Dermis blood vessel endothelial cell (primary cell): ENCODE data around the gene KCNMA1. TPM values are rescaled to one million over a fixed set of nuclear protein-coding genes. Genes with fewer than 3 reads are reported as not detected.

Source experiments
- DNase-seq: peaks from one replicate; pipeline ENCODE4 v3.0.0; 2010
- total RNA-seq: library from RNA; depleted of rRNA; stranded (reverse); fragments of >200 nt; gene quantifications from 2 replicates; pipeline ENCODE4 v1.2.3, GENCODE V29; 2014

The KCNMA1 gene
- total RNA-seq, 1 donor from 2014 or later, result under 0.01 TPM

DNA sequence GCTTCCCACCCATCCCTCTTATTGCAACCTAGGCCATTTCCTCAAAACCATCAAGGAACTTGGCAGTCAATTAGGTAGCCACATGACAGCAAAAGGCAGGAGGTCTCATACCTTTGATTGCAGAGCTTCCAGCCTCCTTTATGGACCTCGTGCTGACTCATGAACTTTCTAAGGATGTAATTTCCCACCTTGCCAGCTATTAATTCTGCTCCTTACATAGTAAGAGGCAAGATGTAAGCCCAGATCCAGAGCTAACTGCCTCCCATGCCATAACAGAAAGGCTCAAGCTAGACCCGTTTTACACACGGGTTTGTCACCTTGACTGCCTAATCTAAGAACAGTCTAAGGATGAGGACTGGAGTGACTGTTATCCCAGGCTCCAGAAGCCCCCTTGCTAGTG lies 565.7 kb downstream of the KCNMA1 start:
- DNase-seq, result no peak

DNA sequence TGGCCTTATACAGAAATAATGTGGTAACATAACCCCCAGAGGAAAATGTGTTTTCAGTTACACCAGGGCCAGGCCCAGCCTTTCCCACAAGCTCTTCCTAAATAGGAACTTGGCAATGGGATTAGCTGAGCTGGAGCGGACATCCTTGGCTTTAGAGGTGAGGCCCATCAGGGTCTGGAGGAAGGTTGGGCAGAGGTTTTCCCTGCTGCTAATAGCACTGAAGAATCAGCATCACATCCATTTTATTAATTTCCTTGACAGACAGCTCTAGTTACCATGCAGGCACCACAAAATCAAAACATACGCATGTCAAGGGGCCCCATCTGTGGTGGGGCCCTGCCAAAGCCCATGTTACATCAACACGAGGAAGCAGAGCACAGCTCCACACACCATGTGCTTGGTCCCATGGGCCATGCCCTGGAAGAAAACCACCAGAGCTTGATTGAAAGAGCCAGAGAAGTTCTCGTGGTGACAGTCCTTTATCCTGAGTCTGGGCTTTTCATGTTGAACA lies 566.6 kb downstream of the KCNMA1 start:
- DNase-seq, result no peak

DNA sequence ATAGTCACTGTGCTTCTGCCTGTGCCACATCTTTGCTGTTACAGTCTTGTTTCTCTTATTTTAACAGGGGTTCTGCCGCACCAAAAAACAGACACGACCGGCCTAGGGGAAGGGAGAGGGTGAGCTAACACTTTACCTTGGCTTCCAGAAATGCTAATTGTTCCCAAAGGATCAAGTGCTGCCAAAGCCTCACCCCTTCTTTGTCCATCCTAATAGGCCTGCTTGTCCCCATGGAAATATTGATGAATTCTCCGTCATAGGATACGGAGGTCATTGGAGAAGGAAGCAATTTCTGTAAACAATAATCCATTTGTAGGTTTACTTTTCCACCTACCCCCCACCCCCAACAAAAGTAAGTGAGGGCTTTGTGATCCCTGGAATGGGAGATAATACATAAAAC lies 567.3 kb downstream of the KCNMA1 start:
- no peak for DNase-seq

DNA sequence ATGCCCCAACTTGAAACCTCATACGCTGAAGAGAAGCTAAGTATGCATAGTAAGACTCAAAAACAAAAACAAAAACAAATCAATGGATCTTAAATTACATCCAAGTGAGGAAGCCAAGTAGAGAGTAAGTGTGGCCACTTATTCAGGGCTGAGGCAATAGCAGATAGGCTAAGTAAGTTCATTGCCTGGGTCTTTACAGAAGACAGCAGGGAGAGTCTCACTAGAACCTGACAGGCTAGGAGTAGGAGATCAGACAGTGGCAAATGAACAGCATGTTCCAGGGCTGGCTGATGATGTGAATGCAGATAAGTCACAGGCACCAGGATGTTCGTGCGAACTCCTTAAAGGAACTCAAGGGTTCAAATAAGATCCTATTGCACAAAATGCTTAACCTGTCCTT lies 568.6 kb downstream of the KCNMA1 start:
- DNase-seq, result no peak

DNA sequence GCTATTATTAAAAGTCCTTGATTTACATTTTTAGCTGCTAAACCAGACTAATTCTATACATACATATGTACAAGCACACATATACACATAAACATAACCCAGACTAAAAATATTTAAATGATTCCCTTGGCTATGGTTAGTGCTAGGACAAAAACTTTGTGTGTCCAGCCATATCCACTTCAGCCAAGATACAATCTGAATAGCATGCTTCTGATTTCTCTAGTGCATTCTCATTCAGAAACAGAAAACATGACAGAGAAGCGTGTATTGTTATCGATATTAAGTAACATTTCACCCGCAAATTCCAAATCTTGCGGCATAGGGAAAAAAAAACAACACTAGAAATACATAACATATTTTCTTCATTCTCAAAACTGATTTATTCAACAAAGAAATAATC lies 569.3 kb downstream of the KCNMA1 start:
- DNase-seq, result no peak

DNA sequence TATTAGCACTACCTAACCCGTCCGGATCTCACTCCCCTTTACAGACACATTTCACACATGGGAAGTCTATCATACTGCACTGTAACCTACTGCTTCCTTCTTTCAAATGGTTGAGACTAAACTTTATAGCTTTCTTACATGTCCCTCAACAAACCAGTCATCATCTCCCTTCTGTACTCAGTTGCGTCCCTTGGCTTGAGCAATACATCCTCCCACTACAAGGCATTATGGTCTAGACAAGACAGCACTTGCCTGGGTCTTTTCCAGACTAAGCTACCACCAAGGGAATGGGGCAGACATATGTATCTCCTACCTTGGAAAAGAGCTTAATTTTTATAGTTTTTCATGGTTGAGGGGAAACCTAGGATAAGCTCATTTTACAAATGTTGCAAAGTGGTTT lies 575.2 kb downstream of the KCNMA1 start:
- DNase-seq, result no peak

DNA sequence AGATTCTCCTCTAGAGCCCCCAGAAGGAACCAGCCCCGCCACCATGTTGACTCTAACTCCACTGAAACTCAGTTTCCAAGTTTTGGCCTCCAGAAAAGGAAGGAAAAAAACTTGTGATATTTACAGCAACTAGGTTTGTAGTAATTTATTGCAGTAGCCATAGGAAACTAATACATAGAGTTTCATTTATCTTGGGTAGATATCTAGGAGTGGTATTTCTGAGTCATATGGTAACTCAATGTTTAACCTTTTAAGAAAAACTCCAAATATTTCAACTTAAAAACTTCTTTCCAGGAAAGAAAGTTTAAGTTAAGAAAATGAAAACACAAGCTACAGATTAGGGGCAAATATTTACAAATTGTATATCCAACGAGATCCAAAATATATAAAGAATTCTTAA lies 576.7 kb downstream of the KCNMA1 start:
- no peak for DNase-seq

DNA sequence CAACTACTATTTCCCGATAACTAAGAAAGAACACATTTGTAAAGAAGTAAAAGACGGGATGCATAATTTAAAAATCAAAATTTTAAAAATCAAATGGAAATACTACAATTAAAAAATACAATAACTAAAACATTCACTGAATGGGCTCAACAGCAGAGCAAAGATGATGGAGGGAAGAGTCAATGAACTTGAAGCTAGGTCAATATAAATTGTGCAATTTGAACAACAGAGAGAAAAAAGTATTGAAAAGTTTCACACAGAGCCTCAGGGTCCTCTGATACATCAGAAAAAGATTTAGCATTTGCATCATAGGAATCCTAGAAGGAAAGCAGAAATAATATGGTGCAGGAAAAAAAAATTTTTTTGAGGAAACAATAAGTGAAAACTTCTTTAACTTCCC lies 581.0 kb downstream of the KCNMA1 start:
- no peak for DNase-seq

DNA sequence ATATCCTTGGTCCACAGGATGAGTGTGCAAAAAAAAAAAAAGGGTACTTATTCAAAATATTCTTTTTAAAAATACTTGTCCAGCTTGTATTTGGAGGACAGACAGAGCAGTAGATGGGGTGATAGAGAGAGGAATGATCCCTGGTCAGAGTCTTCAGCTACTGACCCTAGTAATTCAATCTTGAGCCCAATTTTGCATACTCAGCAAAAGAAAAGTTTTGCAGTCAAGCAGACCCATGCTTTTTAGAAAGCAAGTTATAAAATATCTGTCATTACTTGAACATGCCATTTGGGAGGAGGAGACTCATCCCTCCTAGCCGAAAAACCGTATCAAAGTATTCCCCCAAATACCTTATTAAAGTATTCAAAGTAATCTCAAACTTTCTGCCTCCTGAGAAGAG lies 585.0 kb downstream of the KCNMA1 start:
- DNase-seq, result no peak

DNA sequence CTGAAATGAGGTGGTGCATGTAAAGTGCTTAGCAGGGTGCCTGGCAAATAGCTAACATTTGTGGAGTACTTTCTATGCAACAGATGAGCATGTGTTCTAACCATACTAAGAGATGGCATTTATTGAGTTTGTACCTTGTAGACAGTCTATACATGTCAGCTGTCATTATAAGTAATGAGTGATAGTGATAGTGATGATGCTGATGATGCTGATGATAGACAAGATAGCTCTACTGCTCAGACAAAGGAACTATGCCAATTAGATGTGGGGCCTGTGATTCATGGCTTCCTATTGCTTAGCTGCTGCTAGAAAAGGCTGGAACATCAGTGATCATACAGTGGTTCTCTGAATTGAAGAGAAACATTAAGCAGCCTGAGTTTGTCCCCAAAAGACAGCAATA lies 585.8 kb downstream of the KCNMA1 start:
- DNase-seq, result no peak

DNA sequence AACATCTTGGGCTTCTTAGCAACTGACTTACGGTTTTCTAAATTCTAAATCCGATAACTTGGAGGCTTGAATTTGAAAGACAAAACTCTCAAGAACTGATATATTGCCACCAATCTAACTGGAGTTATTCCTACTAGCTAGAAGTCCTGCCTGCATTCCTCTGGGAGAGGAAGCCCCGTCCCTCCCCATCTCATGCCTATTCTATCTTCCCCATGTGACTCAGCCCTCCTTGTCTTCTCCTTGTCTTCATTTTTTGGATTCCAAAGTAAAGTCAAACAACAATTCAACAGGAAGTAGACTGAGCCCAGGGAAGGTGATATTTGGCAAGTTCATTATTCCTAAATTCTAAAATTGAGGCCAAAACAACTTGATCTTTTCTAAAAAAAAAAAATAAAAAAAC lies 587.7 kb downstream of the KCNMA1 start:
- no peak for DNase-seq

DNA sequence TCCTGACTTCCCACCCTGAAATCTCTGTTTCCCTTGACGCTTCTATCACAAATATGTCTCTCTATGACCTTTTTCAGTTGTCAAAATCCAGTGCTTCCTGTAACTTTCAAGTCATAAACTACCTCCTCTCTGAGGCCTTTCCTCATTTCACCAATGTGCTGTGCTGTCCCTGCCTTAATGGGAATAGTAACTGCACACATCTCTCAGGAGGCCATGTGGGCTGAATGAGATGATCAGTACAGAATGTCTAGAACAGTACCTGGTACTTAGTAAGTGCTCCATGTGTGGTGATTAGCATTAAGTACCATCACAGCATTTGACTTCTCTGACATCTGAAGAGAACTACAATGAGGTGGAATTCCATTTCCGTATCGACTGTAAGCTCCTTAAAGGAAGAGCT lies 588.5 kb downstream of the KCNMA1 start:
- no peak for DNase-seq

DNA sequence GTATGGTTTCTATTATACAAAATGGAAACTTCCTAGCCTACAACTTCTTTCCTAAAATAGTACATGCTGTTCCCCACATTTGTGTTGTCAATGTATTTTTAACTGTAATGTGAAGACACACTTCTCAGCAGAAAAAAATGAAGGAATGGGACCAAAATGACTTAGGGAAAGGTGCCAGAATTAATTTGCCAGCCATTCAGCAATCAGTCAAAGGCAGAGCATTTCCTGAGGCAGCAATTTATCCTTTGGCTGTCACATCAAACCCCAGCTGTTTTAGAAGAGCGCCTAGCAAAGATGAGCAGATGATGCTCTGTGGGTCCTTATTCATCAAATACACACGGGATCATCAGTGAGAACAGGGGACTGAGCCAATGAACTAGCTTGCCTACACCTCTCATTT lies 592.5 kb downstream of the KCNMA1 start:
- no peak for DNase-seq

DNA sequence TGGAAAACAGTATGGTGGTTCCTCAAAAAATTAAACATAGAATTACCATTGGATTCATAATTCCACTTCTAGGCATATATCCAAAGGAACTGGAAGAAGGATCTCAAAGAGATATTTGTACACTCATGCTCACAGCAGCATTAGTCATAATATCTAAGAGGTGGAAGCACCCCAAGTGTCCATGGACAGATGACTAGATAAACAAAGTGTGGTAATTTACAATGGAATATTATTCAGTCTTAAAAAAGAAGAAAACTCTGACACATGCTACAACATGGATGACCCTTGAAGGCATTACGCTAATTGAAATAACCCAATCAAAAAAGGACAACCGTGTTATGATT lies 594.2 kb downstream of the KCNMA1 start:
- no peak for DNase-seq

DNA sequence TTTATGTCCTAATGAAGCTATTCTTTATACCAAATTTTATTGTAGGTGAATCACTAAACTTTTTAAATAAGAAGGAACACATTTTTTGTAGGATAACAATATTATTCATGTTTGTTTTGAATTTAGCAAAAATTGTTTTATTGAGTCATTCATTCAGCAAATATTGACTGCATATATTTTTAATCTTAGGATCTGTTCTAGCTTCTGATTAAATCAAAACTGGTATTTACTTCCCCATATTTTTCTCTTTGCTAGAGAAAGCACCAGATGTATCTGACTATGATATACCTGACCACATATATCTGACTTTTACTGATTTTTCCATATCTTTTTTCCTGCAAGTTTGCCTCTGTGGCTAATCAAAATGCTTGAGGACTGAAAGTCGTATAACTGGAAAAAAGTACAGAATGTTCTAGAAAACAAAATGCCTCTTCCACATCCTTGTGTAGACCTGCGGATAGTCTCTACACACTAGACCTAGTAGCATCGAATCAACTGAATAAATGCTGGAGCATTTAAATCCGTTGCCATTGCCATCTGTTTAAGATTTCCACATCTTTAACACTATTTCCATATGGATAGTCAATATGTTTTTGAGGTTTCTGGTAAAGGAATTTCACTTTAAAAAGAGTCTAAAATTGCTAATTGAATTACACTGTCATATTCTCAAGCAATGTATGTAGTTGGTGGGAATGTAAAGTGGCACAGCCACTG lies 594.7 kb downstream of the KCNMA1 start:
- no peak for DNase-seq

DNA sequence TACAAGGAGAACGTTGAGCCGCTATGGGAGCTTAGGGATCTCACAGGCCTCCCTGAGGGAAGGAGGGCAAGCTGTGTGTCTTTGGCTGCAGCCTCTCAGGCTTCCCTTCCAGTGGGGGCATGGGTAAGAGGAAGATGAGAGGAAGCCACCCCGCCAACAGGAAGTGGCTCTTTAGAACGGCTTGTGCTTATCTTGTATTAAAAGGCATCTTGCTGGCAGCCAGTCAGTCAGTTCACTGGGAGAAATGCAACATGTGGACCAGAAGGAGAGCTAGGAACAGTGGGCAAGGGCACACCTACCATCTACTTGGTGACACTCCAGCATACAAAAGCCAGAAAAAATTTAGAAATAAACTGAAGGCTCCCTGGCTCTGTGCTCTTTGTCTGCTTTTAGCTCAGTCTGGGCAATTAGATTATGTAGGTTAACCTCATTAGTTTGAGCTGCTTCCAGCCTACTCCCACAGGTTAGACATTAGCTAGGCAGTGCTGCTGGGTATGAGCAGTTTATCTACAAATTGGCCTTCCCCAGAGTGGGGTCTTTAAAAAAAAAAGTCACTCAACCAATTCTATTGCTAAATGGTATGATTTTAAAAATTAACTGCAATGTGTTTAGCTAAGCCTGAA lies 595.9 kb downstream of the KCNMA1 start:
- DNase-seq, result no peak

DNA sequence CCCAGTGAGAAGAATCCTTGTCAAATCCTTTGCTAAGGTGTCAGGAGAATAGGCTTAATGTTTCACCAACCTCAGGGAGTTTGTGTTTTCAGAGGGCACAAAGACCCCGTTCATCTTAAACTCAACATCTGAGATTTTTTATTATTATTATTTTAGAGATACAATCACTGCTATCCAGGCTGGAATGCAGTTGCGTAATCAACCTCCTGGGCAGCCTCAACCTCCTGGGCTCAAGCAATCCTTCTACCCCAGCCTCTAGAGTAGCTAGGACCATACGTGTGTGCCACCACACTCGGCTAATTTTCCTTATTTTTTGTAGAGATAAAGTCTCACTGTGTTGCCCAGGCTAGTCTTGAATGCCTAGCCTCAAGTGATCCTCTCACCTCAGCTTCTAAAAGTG lies 599.2 kb downstream of the KCNMA1 start:
- DNase-seq, result no peak

DNA sequence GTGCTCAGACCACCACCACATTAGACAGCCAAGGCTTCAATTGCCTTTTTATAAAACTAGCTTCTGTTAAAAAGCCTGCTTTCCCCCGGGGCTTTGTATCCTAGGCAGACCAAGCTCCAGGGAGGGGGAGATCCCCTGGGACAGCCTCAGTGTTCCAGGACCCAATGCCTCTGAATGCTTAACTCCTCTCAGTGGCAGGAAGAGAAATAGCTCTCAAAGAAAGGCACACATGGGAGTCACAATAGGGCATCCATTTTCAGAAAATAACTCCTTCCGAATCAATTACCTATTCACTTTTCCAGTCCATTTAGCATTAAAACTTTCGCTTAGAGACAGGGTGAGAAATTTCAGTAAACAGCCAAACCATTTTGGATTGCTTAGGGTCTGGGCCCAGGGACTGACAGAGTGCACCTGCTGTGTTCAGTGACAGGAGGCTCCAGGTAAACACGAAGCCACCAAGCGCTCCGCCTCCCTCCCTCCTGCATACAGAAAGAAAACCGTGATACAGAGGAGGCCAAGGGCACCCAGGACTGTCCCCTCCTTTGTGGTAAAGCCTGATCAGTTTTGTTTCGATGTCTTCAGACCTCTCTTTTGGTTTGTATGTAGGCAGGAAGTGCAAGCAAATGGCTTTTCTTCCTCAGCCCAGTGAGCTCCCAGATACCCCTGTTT lies 599.7 kb downstream of the KCNMA1 start:
- no peak for DNase-seq

DNA sequence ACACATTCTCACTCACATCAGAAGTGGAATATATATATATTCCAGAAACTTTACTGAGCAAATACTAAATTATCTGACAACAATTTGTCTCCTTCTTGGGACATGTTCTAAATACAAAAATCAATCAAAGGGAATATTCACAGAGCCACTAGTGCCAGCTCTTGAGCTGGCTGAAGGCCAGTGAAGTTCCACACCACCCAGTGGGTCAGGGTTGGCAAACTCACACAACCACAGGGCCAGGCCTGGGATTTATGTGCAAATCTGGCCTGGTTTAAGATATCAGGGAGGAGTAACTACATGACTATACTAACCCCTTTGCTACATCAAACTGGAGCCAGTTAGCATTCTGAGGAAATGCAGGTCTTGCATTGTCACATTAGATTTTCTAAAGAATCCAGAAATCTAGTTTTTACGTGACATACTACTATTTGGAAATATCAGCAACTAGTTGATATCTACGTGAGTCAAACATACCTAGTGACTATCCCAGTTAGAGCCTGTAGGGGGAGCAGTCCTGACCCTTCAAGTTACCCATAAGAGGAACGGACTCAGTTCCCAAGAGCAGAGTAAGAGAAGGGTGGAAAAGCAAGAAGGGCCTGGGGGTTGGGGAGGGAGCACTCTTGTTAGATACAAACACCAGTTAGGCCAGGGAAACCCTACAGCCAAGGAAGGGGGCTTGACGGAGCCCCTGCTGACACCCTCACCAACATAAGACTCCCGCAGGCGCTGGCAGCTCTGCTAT lies 600.4 kb downstream of the KCNMA1 start:
- DNase-seq, result peak; percentile 32

DNA sequence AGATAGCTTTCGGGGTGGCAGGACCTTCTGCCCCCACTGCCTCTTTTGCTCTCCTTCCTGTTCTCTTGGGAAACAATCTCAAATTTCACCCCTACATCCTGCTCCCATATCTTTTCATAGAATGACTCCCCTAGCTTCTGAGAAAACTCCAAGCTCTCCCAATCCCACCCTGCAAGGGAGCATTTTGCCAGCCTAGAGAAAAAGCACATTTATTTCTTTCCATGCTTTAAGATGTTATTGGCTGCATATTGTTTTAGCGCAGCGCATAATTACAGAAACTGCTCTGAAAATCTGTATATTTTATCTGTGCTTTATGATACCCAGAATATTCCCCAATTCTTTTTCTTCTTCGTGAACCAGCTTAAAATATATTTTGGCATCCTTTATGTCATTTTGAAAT lies 601.3 kb downstream of the KCNMA1 start:
- no peak for DNase-seq

DNA sequence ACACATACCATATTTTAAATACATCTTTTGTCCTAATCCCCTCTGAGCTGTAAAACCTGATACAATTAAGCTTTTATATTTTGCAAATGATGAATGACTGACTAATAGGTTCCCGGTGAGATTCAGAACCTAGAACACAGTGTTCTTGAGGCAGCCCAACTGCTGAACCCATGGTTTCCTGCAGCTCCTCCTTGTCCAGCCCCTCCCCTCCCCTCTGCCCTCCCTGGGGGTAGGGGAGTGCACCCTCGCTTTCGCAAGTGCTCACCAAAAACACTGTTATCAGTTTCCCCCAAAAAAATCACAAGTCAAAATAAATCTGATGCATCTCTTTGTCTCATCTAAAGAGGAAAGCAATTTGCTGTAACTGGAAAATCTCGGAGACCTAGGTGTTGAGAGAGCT lies 602.8 kb downstream of the KCNMA1 start:
- no peak for DNase-seq

DNA sequence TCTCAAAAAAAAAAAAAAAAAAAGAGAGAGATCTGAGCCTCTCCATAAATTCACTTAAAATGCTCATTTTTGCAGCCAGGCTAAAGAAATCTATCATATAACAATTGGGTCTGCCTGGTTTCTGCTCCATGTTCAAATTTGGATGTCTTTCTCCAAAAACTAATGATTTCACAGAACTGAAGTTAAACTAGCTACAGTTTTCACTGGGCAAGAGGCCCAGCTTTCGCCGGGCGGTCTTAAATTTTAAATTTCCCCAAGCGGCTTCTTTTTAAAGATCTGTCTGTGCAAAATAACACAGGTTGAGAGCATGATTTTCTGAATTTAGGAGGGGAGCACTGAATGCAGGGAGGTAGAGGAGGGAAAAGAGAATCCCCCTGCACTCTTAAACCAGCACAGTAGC lies 603.4 kb downstream of the KCNMA1 start:
- no peak for DNase-seq

DNA sequence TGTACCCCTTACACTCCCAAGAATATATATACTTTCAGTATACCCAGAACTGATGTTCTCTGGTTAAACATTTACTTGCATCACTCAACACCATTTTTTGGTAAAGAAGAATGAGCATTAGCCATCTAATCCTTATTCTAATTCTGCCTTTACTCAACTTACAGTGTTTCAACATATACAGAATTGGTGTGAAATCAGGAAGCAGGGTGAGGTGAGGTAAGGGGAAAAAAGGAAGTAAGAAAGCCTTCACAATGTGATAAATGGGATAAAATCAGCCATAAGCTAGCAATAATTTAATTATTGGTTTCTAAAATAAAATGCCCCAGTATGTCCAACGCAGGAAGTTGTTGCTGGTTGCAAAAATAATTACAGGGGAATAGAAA lies 605.4 kb downstream of the KCNMA1 start:
- DNase-seq, result no peak
